HG03457 (cell line): ENCODE data around the gene RHOT1.

Experiments
- ATAC-seq: cut with Tn5 transposase; IDR thresholded peaks from one replicate; pipeline ENCODE4 v1.9.1; 2021; ENCODE audit warnings: moderate number of reproducible peaks; ENCODE audit not compliant: unreplicated experiment

The RHOT1 gene

DNA sequence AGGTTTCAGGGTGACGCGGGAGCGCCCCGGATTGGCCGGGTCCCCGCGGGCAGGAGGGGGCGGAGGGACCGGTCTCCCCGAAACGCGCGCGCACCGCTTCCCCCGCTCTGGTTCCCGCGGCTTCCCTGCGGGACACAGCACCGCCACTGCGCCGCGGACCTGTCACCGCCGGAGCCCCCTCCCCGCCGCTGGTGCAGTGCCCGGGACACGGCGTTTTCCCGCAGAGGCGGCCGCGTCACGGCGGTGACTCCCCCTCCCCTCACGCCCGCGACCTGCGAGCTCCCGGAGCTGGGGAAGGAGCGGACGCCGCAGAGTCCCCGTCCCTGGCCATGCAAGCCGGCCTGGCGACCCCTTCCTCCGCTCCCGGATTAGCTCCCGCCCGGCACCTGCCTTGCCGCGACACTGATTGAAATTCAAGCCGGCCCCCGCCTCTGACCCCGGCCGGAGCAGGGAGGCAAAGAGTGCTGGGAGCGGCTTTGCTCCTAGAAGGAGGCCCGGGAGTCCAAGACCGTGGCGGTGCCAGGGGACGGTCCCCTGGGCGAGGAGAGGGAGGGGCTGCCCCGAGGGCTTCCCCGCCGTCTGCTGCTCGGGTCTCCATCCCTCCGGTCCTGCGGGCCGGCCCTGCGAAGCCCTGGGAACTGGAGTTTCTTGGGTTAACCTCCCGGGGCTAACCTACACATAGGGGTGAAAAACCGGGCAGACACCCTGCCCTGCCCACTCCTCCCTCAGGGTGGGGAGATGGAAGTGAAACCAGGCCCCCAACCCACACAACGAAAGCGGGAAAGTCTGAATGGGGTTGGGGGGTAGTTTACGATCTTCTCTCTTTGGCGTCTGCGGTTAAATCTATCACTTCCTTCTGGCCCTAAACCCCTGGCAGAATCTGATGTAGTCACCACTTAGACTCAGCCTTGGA lies 124.3 kb downstream of the RHOT1 start:
- ATAC-seq = no peak

- ATAC-seq = no peak
Measured at GRCh38 chr17:32267690-32268205, 125.4 kb downstream of the RHOT1 start.

GRCh38 chr17:32268734-32269288 lies 126.5 kb downstream of the RHOT1 start:
- ATAC-seq = no peak

DNA sequence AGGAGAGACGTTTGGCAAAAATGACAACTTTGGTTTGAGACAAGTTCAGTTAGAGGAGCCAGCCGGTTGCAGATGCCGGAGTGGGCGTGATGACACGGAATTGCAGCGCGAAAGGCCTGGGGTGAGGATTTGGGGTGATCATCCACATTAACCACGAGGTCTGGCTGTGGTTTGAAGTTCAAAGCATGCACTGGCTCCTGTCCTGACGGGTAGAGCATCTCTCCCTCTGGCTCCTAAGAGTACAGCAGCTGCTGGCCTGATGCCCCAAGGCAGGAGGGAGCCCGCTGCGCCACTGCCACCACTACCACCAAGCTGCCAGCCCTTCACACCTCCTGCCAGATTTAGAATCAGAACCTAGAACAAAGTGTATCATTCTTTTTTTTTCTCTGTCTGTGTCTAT lies 127.1 kb downstream of the RHOT1 start:
- ATAC-seq = no peak

- ATAC-seq = no peak
Measured at GRCh38 chr17:32271844-32272243, 129.5 kb downstream of the RHOT1 start.

GRCh38 chr17:32274101-32274500 lies 131.8 kb downstream of the RHOT1 start:
- ATAC-seq = no peak

DNA sequence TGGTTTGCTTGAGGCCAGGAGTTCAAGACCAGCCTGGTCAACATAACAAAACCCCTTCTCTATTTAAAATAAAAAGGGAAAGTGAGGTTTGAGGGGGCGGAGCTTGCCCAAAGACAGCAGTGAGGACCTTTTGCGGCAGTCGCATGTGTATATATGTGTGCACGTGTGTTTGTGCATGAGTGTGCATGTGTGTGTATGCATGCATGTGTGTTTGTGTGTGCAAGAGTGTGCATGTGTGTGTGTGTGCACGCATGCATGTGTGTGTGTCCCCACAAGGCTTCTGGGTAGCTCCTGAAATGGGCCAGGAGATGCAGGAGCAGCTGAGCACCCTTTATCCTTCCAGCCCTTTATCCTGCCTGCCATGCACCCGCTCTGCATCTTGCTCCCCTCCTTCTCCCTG lies 132.3 kb downstream of the RHOT1 start:
- no peak for ATAC-seq
